GM04504 (cell line): ENCODE results near the gene NEGR1.
"Not testable (repeated sequence)": the region's sequence is repeated elsewhere in the genome, so short reads cannot be mapped to it uniquely, and the experiment has no call there.

ENCODE experiments used
- DNase-seq: peaks from one replicate; pipeline ENCODE4 v3.0.0-alpha.2; 2012; ENCODE audit warnings: low read depth

The NEGR1 gene

DNA sequence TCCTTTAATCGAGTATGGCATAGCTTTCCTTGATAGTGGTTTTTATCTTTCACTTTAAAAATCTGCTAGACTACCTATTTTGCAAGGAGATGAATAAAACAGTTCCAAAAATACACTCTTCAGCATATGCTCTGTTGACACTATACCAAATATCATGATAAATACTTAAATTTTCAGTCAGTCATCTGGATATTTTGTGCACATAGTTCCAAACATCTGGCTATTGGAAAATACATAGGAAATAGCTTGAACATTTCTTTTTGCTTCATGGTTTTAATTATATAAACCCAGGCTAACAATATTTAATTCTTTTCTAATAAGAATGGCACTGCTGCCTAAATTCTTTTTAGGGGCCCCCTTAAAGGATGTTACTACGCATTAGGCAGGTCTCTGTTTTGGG lies 342.1 kb downstream of the NEGR1 start:
- DNase-seq: no peak

DNA sequence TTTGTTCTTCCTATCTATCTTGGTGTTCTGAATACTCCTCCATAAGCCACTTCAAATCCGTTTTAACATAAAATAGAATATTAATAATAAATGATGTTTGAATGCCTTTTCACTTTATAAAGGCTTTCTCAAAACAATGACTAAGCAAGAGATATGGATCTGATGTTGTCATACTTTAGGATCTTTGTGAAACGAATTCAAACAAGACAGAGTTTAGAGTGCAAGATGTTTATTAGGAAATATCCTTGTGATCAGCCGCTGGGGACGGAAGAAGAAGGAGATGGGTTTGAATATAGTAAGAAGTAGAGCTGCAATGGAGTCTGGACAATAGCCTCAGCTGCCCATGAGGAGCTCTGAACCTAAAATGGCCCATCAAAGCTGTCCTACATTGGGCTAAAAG lies 351.8 kb downstream of the NEGR1 start:
- no peak for DNase-seq

DNA sequence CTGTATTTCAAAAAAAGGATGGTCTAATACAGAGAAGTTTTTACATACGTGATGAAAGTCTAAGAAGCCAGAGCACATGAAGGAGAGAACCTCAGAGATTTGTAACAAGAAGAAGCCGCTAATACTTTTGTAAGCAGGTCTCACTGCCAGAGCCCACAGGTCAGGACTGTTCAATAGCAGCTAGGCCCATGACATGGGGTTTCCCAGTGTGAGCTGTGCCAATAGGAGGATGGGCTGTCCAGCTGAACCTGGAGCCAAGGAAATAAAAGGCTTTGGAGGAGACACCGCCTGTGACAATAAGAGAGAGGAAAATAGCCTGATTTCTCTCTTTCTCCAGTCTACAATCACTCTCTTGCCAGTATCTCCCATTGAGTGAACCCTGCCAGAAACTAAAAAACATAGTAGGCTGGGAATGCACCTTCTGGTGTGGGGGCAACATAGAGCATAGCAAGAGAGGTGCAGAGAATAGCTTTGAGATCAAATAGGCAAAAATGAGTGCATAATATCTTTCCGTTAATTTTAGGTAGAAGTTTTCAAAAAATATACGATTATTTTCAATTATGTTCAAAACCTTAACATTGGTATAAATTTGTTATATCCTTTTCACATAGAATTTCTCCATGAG lies 360.3 kb downstream of the NEGR1 start:
- DNase-seq: no peak

DNA sequence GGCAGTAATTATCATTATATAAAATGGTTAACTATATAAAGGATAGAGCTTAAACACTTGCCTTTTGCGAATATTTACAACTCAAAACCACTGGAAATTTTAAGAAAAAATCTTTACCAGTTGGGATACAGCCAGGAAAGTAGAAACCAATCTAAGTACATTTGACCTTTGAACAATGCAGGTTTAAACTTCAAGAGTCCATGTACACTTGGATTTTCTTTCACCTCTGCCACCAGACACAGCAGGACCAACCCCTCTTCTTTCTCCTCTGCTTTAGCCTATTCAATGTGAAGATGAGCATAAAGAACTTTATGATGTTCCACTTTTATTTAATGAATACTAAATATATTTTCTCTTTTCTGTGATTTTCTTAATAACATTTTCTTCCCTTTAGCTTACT lies 361.1 kb downstream of the NEGR1 start:
- DNase-seq: no peak

DNA sequence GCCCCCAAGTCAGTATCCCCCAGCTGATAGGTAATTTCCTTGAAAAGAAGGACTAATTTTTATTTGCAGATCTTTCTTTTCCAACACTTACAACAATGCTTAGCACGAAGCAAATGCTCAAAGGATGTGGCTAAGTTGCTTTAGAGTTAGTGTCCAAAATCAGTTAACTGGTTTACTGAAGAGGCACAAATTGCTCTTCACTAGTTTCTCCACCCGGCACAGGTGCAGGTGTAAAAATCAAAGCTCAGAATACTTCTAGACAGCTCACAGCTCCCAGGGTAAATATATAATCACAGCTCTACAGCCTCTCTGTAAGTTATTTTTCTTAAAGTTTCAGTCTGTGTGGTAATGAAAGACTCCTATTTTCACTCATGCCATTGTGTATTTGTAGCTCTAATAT lies 361.8 kb downstream of the NEGR1 start:
- no peak for DNase-seq

DNA sequence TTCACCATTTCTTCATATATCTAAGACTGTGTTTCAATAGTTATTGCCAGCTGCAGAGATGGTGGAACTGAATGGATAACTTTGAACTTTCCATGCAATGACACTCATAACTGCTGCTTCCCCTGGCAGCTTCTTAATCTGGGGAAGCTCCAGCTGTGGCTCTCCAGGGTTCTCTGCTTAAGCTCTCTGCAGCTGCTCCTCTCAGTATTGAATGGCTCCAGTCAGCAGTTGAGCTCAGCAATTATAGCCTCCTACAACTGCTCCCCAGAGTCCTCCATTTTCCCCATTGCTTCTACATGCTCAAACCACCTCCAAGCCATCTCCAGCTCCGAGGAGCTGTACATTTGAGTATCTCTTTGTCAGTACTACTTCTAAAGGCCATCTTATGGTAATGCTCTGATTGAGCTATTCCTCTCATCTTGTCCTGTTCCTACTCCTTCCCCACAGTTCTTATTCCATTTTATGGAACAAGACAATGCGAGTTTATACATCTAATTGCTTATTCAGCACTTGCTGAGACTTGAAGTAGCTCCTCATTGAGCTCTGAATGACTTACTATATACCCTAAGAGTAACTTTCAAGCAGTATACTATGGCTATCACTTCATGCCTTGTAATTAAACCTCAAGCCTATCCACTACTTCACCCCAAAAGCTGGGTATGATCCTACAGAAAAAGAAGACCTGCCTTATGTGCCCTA lies 362.4 kb downstream of the NEGR1 start:
- DNase-seq: no peak

DNA sequence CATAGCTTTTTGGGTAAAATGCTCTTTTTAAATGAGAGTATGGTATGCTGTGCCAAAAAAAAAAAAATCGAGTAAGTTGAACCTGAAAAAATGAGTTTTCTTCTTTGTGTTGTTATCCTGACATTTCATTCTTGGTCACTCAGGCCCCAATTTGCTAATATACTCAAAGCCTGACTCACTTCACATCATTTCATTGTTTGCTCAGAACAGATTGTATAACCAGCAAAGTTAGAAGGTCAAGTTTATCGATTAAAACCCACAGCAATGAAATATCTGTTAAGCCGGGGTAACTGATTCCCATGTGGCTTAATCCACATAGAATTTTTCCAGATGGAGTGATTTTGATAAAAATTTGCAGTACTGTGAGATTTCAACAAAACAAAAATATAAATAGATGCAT lies 363.7 kb downstream of the NEGR1 start:
- no peak for DNase-seq

DNA sequence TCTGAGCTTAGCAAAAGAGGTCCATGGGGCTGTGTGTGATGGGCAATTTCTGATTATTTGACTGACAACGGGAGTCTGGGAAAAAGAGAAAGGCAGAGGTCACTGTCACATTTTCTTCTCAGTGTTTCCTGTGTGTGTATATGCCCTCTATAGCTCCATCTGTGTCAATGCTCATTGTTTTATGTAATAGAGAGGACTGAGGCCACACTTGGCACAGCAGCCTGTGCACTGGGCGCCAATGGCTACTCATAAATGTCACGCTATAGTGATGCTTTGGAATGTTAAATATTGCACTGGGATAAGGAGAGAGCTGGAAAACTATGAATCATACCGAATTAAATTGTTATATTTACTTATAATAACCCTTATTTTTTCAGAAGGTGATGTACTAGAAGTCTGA lies 365.4 kb downstream of the NEGR1 start:
- no peak for DNase-seq

DNA sequence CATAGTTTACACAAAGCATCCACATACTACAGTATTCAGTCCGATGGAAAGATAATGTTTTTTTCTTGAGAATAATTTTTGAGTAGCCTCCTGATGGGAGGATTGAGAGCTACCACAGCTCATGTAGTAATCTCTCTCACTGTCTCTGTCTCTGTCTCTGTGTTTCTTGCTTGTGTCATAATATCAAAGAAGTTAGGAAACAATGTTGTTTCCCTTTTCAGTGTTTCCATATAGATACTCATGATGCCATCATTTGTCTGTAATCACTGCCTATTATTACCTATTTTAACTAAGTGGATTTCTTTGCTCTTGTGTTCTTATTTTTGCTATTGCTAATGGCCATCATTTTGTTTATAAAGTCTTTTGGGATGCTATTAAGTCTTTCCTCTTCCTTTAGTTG lies 367.7 kb downstream of the NEGR1 start:
- DNase-seq: no peak

DNA sequence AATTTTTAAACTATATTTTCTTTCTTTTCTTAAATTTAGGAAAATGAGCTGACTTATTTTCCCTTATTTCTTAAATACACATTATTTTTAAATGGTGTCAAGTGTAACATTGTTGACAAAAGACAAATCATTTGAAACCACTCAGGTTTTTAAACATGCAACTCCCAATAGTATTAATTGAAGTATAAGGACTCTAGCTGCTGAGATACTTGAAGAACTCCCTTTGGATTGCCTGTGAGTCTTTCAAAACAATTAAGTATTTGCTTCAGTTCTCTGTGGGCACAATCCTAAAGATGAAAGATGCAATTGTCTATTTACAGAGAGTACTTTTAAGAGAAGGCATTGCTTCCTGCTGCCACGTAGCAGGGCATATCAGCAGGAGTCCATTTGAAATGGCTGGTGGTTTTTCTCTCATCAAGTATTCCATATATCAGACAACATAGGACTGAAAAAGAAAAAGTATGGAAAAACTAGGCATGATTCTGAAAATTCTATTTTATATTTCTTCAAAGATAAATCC lies 373.4 kb downstream of the NEGR1 start:
- DNase-seq: no peak

DNA sequence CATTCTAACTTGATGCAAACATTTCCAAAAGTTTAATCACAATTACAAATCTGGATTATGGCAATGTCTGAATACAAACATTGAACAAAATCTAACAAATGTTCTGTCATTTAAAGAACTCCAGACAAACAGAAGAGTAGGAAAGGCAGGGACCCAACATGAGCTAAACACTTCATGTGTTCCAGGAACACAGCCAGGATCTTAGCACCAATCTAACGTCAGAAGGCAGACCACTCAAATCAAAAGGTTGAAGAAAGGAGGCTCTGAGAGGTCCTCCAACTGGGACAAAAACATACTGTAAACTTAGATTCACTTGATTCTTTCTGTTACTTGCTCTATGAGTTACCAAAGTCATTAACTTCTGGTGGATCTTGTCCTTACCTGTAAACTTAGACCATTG lies 374.0 kb downstream of the NEGR1 start:
- no peak for DNase-seq

DNA sequence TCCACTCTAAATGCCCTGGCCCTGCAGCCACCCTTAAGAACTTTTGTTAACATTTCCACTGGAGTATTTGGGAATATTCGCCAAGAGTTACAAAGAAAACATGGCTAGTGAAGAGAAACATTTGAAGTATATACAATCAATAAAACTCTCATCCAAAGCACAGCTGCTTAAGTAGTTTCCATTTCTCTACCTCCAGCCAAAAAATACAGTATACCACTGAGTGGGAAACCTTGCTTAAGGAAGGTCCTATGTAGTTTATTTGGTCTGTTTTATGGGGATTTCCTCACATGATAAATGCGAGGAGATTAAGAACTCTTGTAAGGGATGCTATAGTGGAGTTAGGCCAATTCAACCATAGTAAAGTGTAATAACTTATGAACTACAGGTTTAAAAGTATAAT lies 382.5 kb downstream of the NEGR1 start:
- no peak for DNase-seq

DNA sequence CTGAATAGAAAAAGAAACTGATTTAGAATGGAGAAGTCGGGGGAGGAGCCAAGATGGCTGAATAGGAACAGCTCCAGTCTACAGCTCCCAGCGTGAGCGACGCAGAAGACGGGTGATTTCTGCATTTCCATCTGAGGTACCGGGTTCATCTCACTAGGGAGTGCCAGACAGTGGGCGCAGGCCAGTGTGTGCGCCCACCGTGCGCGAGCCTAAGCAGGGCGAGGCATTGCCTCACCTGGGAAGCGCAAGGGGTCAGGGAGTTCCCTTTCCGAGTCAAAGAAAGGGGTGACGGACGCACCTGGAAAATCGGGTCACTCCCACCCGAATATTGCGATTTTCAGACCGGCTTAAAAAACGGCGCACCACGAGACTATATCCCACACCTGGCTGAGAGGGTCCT lies 394.2 kb downstream of the NEGR1 start:
- DNase-seq: not testable (repeated sequence)

DNA sequence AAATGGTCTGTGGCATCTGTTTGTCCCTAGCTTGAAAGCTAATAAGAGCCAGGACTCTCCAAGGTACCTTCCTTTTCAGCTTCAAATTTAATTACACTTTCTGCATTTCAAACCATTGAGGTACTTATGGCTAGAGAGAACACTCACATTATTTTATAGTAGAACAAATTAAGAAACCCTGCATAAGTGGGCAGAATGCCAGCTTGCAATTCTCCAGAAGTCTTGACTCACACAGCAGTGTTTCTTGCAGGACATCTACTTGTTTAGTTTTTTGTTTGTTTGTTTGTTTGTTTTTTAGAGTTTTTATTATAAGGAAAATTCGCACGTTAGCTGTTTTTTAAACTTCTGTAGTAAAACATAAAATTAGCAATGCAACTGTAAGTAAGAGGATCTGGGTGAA lies 397.2 kb downstream of the NEGR1 start:
- DNase-seq: no peak

DNA sequence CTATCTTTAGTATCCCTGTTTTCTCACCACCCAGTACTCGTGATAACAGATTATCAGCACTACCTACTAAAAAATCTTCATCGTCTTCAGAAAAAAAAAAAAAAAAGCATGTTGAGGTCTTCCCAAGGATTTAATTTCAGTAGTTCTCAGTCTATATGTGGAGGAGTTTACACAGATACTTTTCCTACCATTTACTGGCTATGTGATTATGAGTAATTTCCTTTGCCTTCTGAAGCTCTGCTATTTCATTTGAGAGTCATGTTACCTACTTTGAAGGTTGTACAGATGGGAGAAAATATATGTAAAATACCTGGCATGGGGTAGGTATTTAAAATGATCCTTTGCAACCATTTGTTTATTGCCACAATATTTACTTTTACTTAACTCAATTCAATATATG lies 399.7 kb downstream of the NEGR1 start:
- no peak for DNase-seq

DNA sequence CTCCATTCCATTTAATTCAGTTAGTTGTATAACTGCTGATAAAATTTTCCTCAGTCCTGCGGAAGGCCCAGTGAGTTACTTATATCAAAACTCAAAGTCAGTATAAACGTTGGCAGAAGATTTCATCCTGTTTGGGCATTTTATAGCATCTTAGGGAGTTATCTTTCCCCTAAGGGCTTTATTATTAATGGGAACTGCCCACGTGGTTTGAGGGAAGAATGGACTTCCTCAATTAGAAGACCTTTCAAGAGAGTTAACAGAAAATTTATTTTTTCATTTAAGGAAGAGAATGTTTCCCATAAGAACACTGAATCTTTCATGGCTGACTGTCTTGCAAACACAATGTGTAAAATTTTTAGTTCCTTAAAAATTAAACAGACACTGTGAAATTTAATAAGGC lies 400.1 kb downstream of the NEGR1 start:
- DNase-seq: no peak

DNA sequence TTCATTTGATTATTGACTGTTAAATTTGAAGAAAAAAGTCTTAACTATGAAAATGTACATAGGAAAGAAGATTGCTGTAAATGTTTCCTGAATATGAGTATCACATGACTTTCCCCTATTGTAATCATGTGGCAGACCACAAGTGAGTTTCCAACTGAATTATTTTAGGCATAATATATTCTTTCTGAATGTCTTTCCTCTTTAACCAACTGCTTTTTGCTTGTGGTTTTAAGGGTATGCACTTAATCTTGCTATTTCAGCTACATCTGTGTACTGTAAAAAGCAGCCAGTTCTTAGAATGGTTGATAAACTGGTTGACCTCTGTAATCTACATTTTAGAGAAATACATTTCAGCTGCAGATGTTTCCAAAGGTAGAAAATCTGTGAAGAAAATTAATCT lies 400.7 kb downstream of the NEGR1 start:
- DNase-seq: no peak

DNA sequence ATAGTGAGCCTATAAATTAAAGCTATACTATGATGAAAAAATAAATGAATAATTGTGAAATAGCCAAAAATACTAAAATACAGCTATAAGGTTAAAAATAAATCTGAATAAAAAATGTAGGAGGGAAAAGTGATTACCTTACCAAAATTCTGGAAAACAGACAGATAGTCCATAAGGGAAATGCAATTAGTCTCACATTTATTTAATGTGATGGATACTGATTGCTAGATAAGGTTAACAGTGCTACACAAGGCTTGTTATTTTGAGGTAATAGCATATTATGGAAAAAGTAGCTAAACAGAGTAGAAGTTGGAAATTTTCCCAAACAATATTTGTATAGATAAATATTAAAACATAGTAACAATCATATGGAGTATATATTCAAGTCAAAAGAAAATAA lies 413.0 kb downstream of the NEGR1 start:
- no peak for DNase-seq

DNA sequence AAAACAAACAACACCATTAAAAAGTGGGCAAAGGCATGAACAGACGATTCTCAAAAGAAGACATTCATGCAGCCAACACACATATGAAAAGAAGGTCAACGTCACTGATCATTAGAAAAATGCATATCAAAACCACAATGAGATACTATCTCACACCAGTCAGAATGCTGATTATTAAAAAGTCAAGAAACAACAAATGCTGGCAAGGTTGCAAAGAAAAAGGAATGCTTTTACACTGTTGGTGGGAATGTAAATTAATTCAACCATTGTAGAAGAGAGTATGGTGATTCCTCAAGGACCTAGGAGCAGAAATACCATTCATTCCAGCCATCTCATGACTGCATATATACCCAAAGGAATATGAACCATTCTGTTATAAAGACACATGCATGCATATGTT lies 419.6 kb downstream of the NEGR1 start:
- no peak for DNase-seq

DNA sequence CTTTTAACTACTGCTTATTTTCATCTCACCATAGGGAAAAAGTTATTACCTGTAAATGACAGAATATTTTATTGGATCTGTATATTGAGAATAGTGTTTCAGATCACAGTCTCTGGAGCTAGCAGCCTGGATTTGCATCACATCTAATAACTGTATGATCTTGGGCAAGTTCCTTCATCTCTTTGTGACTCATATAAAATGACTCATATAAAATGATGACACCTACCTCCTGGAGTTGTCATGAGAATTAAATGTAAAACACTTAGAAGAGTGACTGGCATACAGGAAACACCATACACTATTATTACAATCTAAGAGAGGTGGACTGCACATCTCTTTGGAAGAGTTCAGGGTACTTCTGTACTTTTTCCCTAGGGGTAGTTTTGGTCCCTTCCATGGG lies 421.3 kb downstream of the NEGR1 start:
- DNase-seq: peak; percentile 47

DNA sequence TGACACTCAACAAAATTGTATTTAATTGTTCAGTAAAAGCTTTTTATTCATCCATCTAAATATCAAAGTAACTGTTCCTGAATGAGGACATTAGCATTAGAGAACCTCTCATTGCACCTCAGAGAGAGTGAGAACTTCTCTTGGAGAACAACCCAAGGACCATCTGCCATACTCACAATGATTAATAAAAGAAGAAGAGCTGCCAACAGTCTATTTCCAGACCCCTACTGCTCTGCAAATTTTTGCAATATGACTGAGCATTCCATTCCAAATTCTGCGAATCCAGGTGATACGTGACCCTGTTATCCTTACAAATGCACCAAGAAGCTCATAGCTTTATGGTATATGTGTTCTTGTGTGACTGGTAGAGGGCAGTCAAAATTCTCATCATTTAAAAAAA lies 422.5 kb downstream of the NEGR1 start:
- no peak for DNase-seq

DNA sequence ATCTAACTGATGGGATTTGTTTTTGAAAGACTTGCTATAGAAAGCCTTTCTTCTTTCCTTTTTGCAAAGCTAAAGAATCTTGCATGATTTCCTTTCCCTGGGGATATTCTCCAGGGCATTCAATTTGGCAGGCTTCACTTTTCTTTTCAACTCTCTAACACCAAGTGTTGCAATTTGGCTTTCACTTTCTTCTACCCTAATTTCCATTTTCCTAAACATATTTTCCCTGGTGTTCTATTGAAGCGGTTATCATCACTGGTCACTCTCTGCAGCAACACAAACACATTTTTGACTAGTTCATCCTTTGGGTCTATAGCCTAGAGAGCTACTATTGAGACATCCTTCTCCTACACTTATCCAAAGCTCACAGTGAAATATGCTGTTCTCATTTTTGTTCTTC lies 424.5 kb downstream of the NEGR1 start:
- peak; percentile 14 for DNase-seq

DNA sequence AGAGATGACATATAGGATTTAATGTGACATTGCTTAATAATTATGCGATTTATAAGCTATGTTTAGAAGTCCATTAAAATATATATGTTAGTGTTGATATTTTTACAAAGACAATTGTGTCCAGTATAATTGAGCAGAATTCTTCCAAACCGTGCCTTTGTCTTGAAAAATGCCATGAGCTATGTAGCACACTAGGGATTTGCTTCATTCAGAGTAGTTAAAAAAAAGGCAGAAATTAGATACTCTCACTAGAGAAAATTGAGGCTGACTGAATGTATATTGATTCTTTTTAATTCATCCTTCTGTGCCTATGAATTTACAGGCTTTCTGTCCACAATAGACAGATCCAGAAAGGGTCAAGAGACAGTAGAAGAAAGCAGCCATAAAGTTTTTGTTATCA lies 429.0 kb downstream of the NEGR1 start:
- DNase-seq: no peak

DNA sequence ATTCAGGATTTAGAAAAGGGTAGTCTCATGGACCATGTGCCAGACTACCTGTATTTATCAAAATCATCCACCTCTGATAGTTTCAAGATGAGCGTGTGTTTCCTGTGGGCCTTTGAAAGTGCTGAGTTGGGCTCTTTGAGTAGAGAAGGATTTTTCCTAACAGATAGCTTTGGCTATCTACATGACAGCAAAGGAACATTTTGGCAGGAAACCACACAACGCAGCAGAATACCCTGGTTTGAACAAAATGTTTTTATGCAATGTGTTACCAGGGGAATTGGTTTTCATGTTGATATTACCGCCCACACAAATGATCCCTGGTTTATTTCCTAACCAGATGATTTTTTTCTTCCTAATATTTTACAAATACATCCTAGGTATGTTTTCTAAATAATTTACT lies 431.4 kb downstream of the NEGR1 start:
- DNase-seq: no peak
